ENCODE measurements around the gene LARGE1. TPM values are rescaled to one million over a fixed set of nuclear protein-coding genes. Genes with fewer than 3 reads are reported as not detected.

The LARGE1 gene
- total RNA-seq, 3 donors from 2014 or later, result 23.6 to 27.8 (median 26.1) TPM

GRCh38 chr22:33908171-33909074 is 11.9 kb downstream of the LARGE1 start:
- Histone ChIP-seq H3K4me3 (no peak overlapping the region), H3K27ac (no peak overlapping the region), H3K4me1 (no peaks in the 10 kb centered on the region), H3K27me3 (no peaks in the 10 kb centered on the region), H3K36me3 (no peaks in the 10 kb centered on the region), H3K9me3 (no peaks in the 10 kb centered on the region)
- no peak for TF ChIP-seq POLR2A (IDR thresholded peaks at IDR 0.05)
- no peak for TF ChIP-seq CTCF (IDR thresholded peaks at IDR 0.05)
- TF ChIP-seq POLR2AphosphoS5 (IDR thresholded peaks at IDR 0.05), result no peak
- DNase-seq (ENCODE audit: low spot score in 2 of 2), result no peak
- intact Hi-C loops (cut with DNase I; ENCODE audit: low total_unique reads), result no loop called here

GRCh38 chr22:33906954-33907353 is 13.3 kb downstream of the LARGE1 start:
- no peak overlapping the region for H3K4me3 ChIP-seq
- no peaks in the 10 kb centered on the region for H3K27me3 ChIP-seq
- no peak overlapping the region for H3K27ac ChIP-seq
- TF ChIP-seq POLR2AphosphoS5 (IDR thresholded peaks at IDR 0.05) (no peak), POLR2A (IDR thresholded peaks at IDR 0.05) (no peak), CTCF (IDR thresholded peaks at IDR 0.05) (no peak)
- intact Hi-C loops (cut with DNase I; ENCODE audit: low total_unique reads), result no loop called here
- H3K9me3 ChIP-seq, result no peaks in the 10 kb centered on the region
- no peak for DNase-seq (ENCODE audit: low spot score in 2 of 2)
- no peaks in the 10 kb centered on the region for H3K36me3 ChIP-seq
- no peaks in the 10 kb centered on the region for H3K4me1 ChIP-seq

- no peak overlapping the region for H3K4me3 ChIP-seq
- no peak overlapping the region for H3K27ac ChIP-seq
- intact Hi-C loops (cut with DNase I; ENCODE audit: low total_unique reads), result no loop called here
- DNase-seq (ENCODE audit: low spot score in 2 of 2), result no peak
- H3K4me1 ChIP-seq, result no peaks in the 10 kb centered on the region
- no peaks in the 10 kb centered on the region for H3K36me3 ChIP-seq
- no peaks in the 10 kb centered on the region for H3K27me3 ChIP-seq
- TF ChIP-seq CTCF (IDR thresholded peaks at IDR 0.05), result no peak
- TF ChIP-seq POLR2AphosphoS5 (IDR thresholded peaks at IDR 0.05), result no peak
- TF ChIP-seq POLR2A (IDR thresholded peaks at IDR 0.05), result no peak
- no peaks in the 10 kb centered on the region for H3K9me3 ChIP-seq
These were observed 13.8 kb downstream of the LARGE1 start for GRCh38 chr22:33906475-33906874.

GRCh38 chr22:33903012-33903411 is 17.3 kb downstream of the LARGE1 start:
- no peak for TF ChIP-seq POLR2A (IDR thresholded peaks at IDR 0.05)
- no peak for TF ChIP-seq POLR2AphosphoS5 (IDR thresholded peaks at IDR 0.05)
- no peak for TF ChIP-seq CTCF (IDR thresholded peaks at IDR 0.05)
- intact Hi-C loops (cut with DNase I; ENCODE audit: low total_unique reads), result no loop called here
- DNase-seq (ENCODE audit: low spot score in 2 of 2), result no peak
- Histone ChIP-seq H3K36me3 (no peaks in the 10 kb centered on the region), H3K27me3 (no peaks in the 10 kb centered on the region), H3K4me1 (no peaks in the 10 kb centered on the region), H3K27ac (no peak overlapping the region), H3K9me3 (no peaks in the 10 kb centered on the region), H3K4me3 (no peak overlapping the region)

- Histone ChIP-seq H3K27ac (no peak overlapping the region), H3K4me1 (no peaks in the 10 kb centered on the region), H3K27me3 (no peaks in the 10 kb centered on the region), H3K36me3 (no peaks in the 10 kb centered on the region), H3K9me3 (no peaks in the 10 kb centered on the region), H3K4me3 (no peak overlapping the region)
- DNase-seq (ENCODE audit: low spot score in 2 of 2), result no peak
- TF ChIP-seq CTCF (IDR thresholded peaks at IDR 0.05) (no peak), POLR2AphosphoS5 (IDR thresholded peaks at IDR 0.05) (no peak), POLR2A (IDR thresholded peaks at IDR 0.05) (no peak)
- intact Hi-C loops (cut with DNase I; ENCODE audit: low total_unique reads), result no loop called here
These were observed 18.2 kb downstream of the LARGE1 start for GRCh38 chr22:33902073-33902472.
